Fibroblast of skin of abdomen (primary cell): ENCODE measurements around the gene ACSS1.

Experiments
- DNase-seq: peaks from one replicate; pipeline ENCODE4 v3.0.0-alpha.2; 2013

The ACSS1 gene

GRCh38 chr20:25030649-25031207 lies 27.2 kb downstream of the ACSS1 start:
- DNase-seq, result no peak

GRCh38 chr20:25030007-25030648 lies 27.8 kb downstream of the ACSS1 start:
- no peak for DNase-seq

- DNase-seq, result no peak
Observed at GRCh38 chr20:25025986-25026605, 31.8 kb downstream of the ACSS1 start.

- no peak for DNase-seq
Observed at GRCh38 chr20:25025091-25025861, 32.7 kb downstream of the ACSS1 start.

- DNase-seq, result no peak
Observed at GRCh38 chr20:25024171-25024570, 33.8 kb downstream of the ACSS1 start.

GRCh38 chr20:25023356-25023755 lies 34.6 kb downstream of the ACSS1 start:
- no peak for DNase-seq

GRCh38 chr20:25022680-25023079 lies 35.3 kb downstream of the ACSS1 start:
- no peak for DNase-seq

GRCh38 chr20:25021336-25021735 lies 36.6 kb downstream of the ACSS1 start:
- no peak for DNase-seq

- no peak for DNase-seq
Observed at GRCh38 chr20:25020901-25021301, 37.0 kb downstream of the ACSS1 start.

GRCh38 chr20:25020345-25020744 lies 37.6 kb downstream of the ACSS1 start:
- DNase-seq, result no peak

GRCh38 chr20:25019381-25020155 lies 38.4 kb downstream of the ACSS1 start:
- DNase-seq, result no peak

GRCh38 chr20:25018841-25019240 lies 39.1 kb downstream of the ACSS1 start:
- no peak for DNase-seq

- DNase-seq, result no peak
Observed at GRCh38 chr20:25018425-25018824, 39.5 kb downstream of the ACSS1 start.

- no peak for DNase-seq
Observed at GRCh38 chr20:25017257-25017803, 40.6 kb downstream of the ACSS1 start.

GRCh38 chr20:25016471-25016870 lies 41.5 kb downstream of the ACSS1 start:
- no peak for DNase-seq

GRCh38 chr20:25015986-25016385 lies 42.0 kb downstream of the ACSS1 start:
- no peak for DNase-seq

- no peak for DNase-seq
Observed at GRCh38 chr20:25014816-25015215, 43.1 kb downstream of the ACSS1 start.

- no peak for DNase-seq
Observed at GRCh38 chr20:25013478-25014380, 44.2 kb downstream of the ACSS1 start.

GRCh38 chr20:25012616-25013189 lies 45.2 kb downstream of the ACSS1 start:
- no peak for DNase-seq

- no peak for DNase-seq
Observed at GRCh38 chr20:25011831-25012241, 46.1 kb downstream of the ACSS1 start.

GRCh38 chr20:25011261-25011660 lies 46.7 kb downstream of the ACSS1 start:
- no peak for DNase-seq
